A549 (cell line): ENCODE measurements around the gene PLEKHA5. TPM values are rescaled to one million over a fixed set of nuclear protein-coding genes. Genes with fewer than 3 reads are reported as not detected.

Source experiments
- ATAC-seq, 2 experiments: fragments of 200-7000 bp in 1 of 2; fragments of >200 bp in 1 of 2; cut with Nextera tagmentation in 1 of 2; cut with Tn5 transposase in 1 of 2; 3 replicates each; pipeline versions ENCODE4 v1.8.0 to v1.9.1; 2018 to 2020; ENCODE audit warnings: mild to moderate bottlenecking in 1 of 2, moderate library complexity in 1 of 2
- CTCF ChIA-PET: fragments of 300-600 bp; sonication (Branson Sonifier 250); formaldehyde crosslinking; extraction: SDS; loops from one replicate; lab custom pipeline; 2021; ENCODE audit warnings: antibody characterized with exemption, inconsistent platforms; lab: Yijun Ruan, JAX
- POLR2A ChIA-PET: fragments of 350-600 bp; formaldehyde crosslinking; extraction: SDS; loops from one replicate; lab custom pipeline; 2021; ENCODE audit warnings: antibody characterized with exemption, inconsistent platforms; lab: Yijun Ruan, JAX
- DNase-seq, 2 experiments: peaks; one replicate each; pipeline versions ENCODE4 v3.0.0 to v3.0.0-alpha.2; 2011 to 2016; ENCODE audit warnings: low read depth in 1 of 2, low spot score in 1 of 2
- FAIRE-seq: peaks from 2 replicates; lab custom pipeline; 2011; peaks lifted over from hg19 to GRCh38; lab: Jason Lieb, UNC
- H3K27ac ChIP-seq, 2 experiments: fragments of >200 bp; sonication (Bioruptor Twin); formaldehyde crosslinking; 3 replicates each; pipeline ENCODE4 v1.5.1; 2016 to 2017
- H3K4me1 ChIP-seq: fragments of >200 bp; sonication (Bioruptor Twin); formaldehyde crosslinking; 3 replicates; pipeline ENCODE4 v1.6.1; 2016
- H3K4me2 ChIP-seq: fragments of >200 bp; sonication (Bioruptor Twin); formaldehyde crosslinking; 3 replicates; pipeline ENCODE4 v1.6.1; 2016
- H3K4me3 ChIP-seq: fragments of >200 bp; sonication (Bioruptor Twin); formaldehyde crosslinking; 3 replicates; pipeline ENCODE4 v1.5.1; 2016
- H3K9me3 ChIP-seq: fragments of >200 bp; sonication (Bioruptor Twin); formaldehyde crosslinking; 3 replicates; pipeline ENCODE4 v1.6.1; 2016
- CHD2 ChIP-seq: fragments of 150-350 bp; IDR thresholded peaks from 2 replicates; pipeline ENCODE4 v1.6.1; 2014; ENCODE audit warnings: low read length; ENCODE audit not compliant: partially characterized antibody
- CTCF ChIP-seq: fragments of >200 bp; sonication (Bioruptor Twin); formaldehyde crosslinking; IDR thresholded peaks from 3 replicates; pipeline ENCODE4 v1.5.1; 2016
- E2F6 ChIP-seq: IDR thresholded peaks from 2 replicates; pipeline ENCODE4 v1.6.1; 2012; ENCODE audit warnings: low read depth, borderline replicate concordance
- ELK1 ChIP-seq: fragments of 150-350 bp; IDR thresholded peaks from 2 replicates; pipeline ENCODE4 v1.6.1; 2014; ENCODE audit warnings: low read depth, mild to moderate bottlenecking, low read length
- HES2 ChIP-seq: fragments of >200 bp; sonication (Bioruptor Twin); formaldehyde crosslinking; IDR thresholded peaks from 2 replicates; pipeline ENCODE4 v1.6.1; 2016
- HOXB5 ChIP-seq: fragments of 250-450 bp; sonication (Bioruptor Pico); IDR thresholded peaks from 2 replicates; pipeline ENCODE4 v1.5.0; 2020; ENCODE audit warnings: mild to moderate bottlenecking, moderate library complexity
- JUN ChIP-seq, 2 experiments: fragments of >200 bp; sonication (Bioruptor Twin); formaldehyde crosslinking; IDR thresholded peaks; 2 replicates in 1 of 2; 3 replicates in 1 of 2; pipeline ENCODE4 v1.6.1; 2016 to 2017
- MAFK ChIP-seq: fragments of 450-650 bp; IDR thresholded peaks from 2 replicates; pipeline ENCODE4 v1.6.1; 2014; ENCODE audit not compliant: partially characterized antibody
- PHF8 ChIP-seq: fragments of 200-600 bp; sonication (generic); IDR thresholded peaks from 2 replicates; pipeline ENCODE4 v1.6.1; 2016; ENCODE audit warnings: low read depth, mild to moderate bottlenecking, antibody characterized with exemption, moderate library complexity, borderline replicate concordance
- RAD21 ChIP-seq, 2 experiments: fragments of >200 bp in 1 of 2; sonication (Bioruptor Twin) in 1 of 2; formaldehyde crosslinking in 1 of 2; IDR thresholded peaks in 1 of 2; conservative IDR thresholded peaks in 1 of 2; 2 replicates in 1 of 2; 3 replicates in 1 of 2; pipeline ENCODE4 v1.6.1; 2012 to 2018; ENCODE audit warnings: inconsistent platforms in 1 of 2
- RCOR1 ChIP-seq: fragments of 150-350 bp; IDR thresholded peaks from 2 replicates; pipeline ENCODE4 v1.6.1; 2014; ENCODE audit warnings: antibody characterized with exemption, low read length, low read depth
- RNF2 ChIP-seq: fragments of 200-600 bp; sonication (generic); IDR thresholded peaks from 2 replicates; pipeline ENCODE4 v1.6.1; 2016; ENCODE audit warnings: low read depth, mild to moderate bottlenecking, antibody characterized with exemption, moderate library complexity, borderline replicate concordance
- SMC3 ChIP-seq: fragments of >200 bp; sonication (Bioruptor Twin); formaldehyde crosslinking; IDR thresholded peaks from 3 replicates; pipeline ENCODE4 v1.6.1; 2018; ENCODE audit warnings: inconsistent platforms
- SREBF2 ChIP-seq: fragments of 450-650 bp; IDR thresholded peaks from 2 replicates; pipeline ENCODE4 v1.6.1; 2014; ENCODE audit warnings: mild to moderate bottlenecking, moderate library complexity
- ZC3H11A ChIP-seq: fragments of 450-650 bp; IDR thresholded peaks from 2 replicates; pipeline ENCODE4 v1.6.1; 2014; ENCODE audit warnings: antibody characterized with exemption, mild to moderate bottlenecking
- ZFP36 ChIP-seq: fragments of 450-650 bp; IDR thresholded peaks from 2 replicates; pipeline ENCODE4 v1.6.1; 2014; ENCODE audit warnings: borderline replicate concordance; ENCODE audit not compliant: partially characterized antibody
- WGBS: methylation state at CpG from one replicate; pipeline ENCODE4 v1.1.6; 2017; ENCODE audit errors: missing lambda C conversion rate; 5-methylcytosine and 5-hydroxymethylcytosine counted together
- polyA plus RNA-seq, 4 experiments: library from polyadenylated mRNA; depleted of rRNA in 3 of 4; stranded (reverse); fragments of >200 nt; fragmentation: RNase III in 1 of 4; extraction: RNeasy Plus Mini Kit Qiagen cat#74134 plus additional on column Dnase treatment in 1 of 4; gene quantifications; 2 replicates in 3 of 4; 3 replicates in 1 of 4; pipeline ENCODE4 v1.2.3, GENCODE V29; 2011 to 2017

PLEKHA5 gene
- polyA plus RNA-seq, 2 of the 4 experiments (the other 2 are of a cell fraction): 7.6 to 13.2 TPM

- POLR2A ChIA-PET: no interaction called here
- no peak for DNase-seq
Observed at GRCh38 chr12:19260135-19260534, 130.6 kb downstream of the PLEKHA5 start.

GRCh38 chr12:19261773-19262172, 132.2 kb downstream of the PLEKHA5 start:
- TF ChIP-seq MAFK: peak; percentile 75
- TF ChIP-seq ZFP36: no peak
- ChIA-PET CTCF (interaction anchor here (0.9 to 1.5 kb wide), 2 partner anchors 11 to 75 kb away, joined by 4 read pairs; no protein-coding TSS in a partner anchor), POLR2A (no interaction called here)
- Histone ChIP-seq H3K4me2 (no peak overlapping the region), H3K4me1 (no peaks in the 10 kb centered on the region), H3K4me3 (no peak overlapping the region), H3K27ac (no peak overlapping the region), H3K9me3 (no peaks in the 10 kb centered on the region)
- no peak for DNase-seq
- no peak for FAIRE-seq
- WGBS: 95% methylated on average over 4 of the region's 4 CpGs
- ATAC-seq: no peak

More at GRCh38 chr12:19260135-19260534, 130.6 kb downstream of the PLEKHA5 start:
- Histone ChIP-seq H3K4me3 (no peak overlapping the region), H3K4me2 (no peak overlapping the region), H3K4me1 (no peaks in the 10 kb centered on the region), H3K27ac (no peak overlapping the region), H3K9me3 (no peaks in the 10 kb centered on the region)
- ATAC-seq: no peak
- CTCF ChIA-PET: interaction anchor here (0.6 kb wide), 1 partner anchor 34 kb away, joined by 6 read pairs; no protein-coding TSS in a partner anchor
- 91% methylated on average over 2 of the region's 2 CpGs for WGBS
- no peak for FAIRE-seq
- TF ChIP-seq PHF8: no peak
- TF ChIP-seq RCOR1: no peak

- Histone ChIP-seq H3K9me3 (no peaks in the 10 kb centered on the region), H3K27ac (no peak overlapping the region), H3K4me1 (no peaks in the 10 kb centered on the region), H3K4me3 (no peak overlapping the region), H3K4me2 (no peak overlapping the region)
- ChIA-PET CTCF (no interaction called here), POLR2A (no interaction called here)
- no peak for TF ChIP-seq MAFK
- no peak for TF ChIP-seq RAD21 (conservative IDR thresholded peaks at IDR 0.05 in 1 of 2, IDR thresholded peaks at IDR 0.05 in 1 of 2)
- TF ChIP-seq RNF2: no peak
- no peak for TF ChIP-seq CTCF
- TF ChIP-seq HOXB5 (CRISPR knock-in tag): no peak
- no peak for TF ChIP-seq JUN (IDR thresholded peaks at IDR 0.05)
- TF ChIP-seq RCOR1: no peak
- TF ChIP-seq CHD2: no peak
- no peak for TF ChIP-seq ELK1
- TF ChIP-seq HES2: no peak
- no peak for TF ChIP-seq SMC3
- no peak for TF ChIP-seq SREBF2
- TF ChIP-seq ZFP36: no peak
- no peak for TF ChIP-seq ZC3H11A
- no peak for TF ChIP-seq E2F6
- no peak for FAIRE-seq
- no peak for ATAC-seq
- no peak for DNase-seq
- WGBS: 91% methylated on average over 3 of the region's 3 CpGs
Observed at GRCh38 chr12:19263672-19264071, 134.1 kb downstream of the PLEKHA5 start.
